Activated naive CD8-positive, alpha-beta T cell treated with anti-CD3 and anti-CD28 coated beads, Interleukin-2, amount 10 ng/mL, durations not matched to agents 7 days and 5 days (primary cell): Measurements from ENCODE around the gene CDC7. TPM values are rescaled to one million over a fixed set of nuclear protein-coding genes. Genes with fewer than 3 reads are reported as not detected.
"Not testable (repeated sequence)": the region's sequence is repeated elsewhere in the genome, so short reads cannot be mapped to it uniquely, and the experiment has no call there.

Source experiments
- ATAC-seq: fragments of 150-1000 bp; cut with Tn5 transposase; one replicate; pipeline ENCODE4 v1.10.0; 2021; ENCODE audit warnings: low read depth, moderate library complexity
- POLR2A ChIA-PET: fragments of 350-600 bp; sonication (Branson Sonifier 250); formaldehyde crosslinking; loops from one replicate; lab custom pipeline; 2021; ENCODE audit warnings: antibody characterized with exemption; lab: Charles Lee
- DNase-seq: peaks from one replicate; pipeline ENCODE4 v3.0.0; 2021
- H3K27ac Mint-ChIP-seq: one replicate; pipeline ENCODE4 v1.8.0; 2022; ENCODE audit warnings: mild to moderate bottlenecking, mixed read lengths
- H3K27me3 Mint-ChIP-seq: one replicate; pipeline ENCODE4 v1.8.0; 2022; ENCODE audit warnings: mild to moderate bottlenecking, moderate library complexity, mixed read lengths
- H3K36me3 Mint-ChIP-seq: one replicate; pipeline ENCODE4 v1.8.0; 2021; ENCODE audit warnings: mild to moderate bottlenecking, mixed read lengths
- H3K4me1 Mint-ChIP-seq: one replicate; pipeline ENCODE4 v1.8.0; 2021; ENCODE audit warnings: mixed read lengths
- H3K4me3 Mint-ChIP-seq: one replicate; pipeline ENCODE4 v1.8.0; 2022; ENCODE audit warnings: mild to moderate bottlenecking, moderate library complexity, mixed read lengths
- H3K9me3 Mint-ChIP-seq: one replicate; pipeline ENCODE4 v1.8.0; 2021; ENCODE audit warnings: mixed read lengths
- total RNA-seq, 2 experiments: library from RNA; stranded (reverse); gene quantifications; one replicate each; pipeline ENCODE4 v1.2.3, GENCODE V29; 2021

CDC7 gene
- total RNA-seq, 2 experiments from 2014 or later = 22.8 to 24.0 TPM

DNA sequence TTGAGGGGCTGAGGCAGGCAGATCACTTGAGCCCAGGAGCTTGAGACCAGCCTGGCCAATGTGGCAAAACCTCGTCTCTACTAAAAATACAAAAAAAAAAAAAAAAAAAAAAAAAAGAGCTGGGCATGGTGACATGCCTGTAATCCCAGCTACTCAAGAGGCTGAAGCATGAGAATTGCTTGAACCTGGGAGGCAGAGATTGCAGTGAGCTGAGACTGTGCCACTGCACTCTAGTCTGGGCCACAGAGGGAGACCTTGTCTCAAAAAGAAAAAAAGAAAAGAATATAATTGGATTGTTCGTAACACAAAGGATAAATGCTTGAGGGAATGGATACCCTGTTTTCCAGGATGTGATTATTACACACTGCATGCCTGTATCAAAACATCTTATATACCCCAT is 18.5 kb downstream of the CDC7 start:
- H3K36me3 Mint-ChIP-seq = peaks cover 53% of the 10 kb centered on the region

GRCh38 chr1:91520942-91521507 is 20.4 kb downstream of the CDC7 start:
- H3K4me3 Mint-ChIP-seq = no peak overlapping the region
- H3K27me3 Mint-ChIP-seq = no peaks in the 10 kb centered on the region
- DNase-seq (no peak), ATAC-seq (no peak)
- peaks cover 51% of the 10 kb centered on the region for H3K36me3 Mint-ChIP-seq
- H3K27ac Mint-ChIP-seq = no peak overlapping the region
- POLR2A ChIA-PET = no interaction called here
- no peaks in the 10 kb centered on the region for H3K9me3 Mint-ChIP-seq
- peaks cover 20% of the 10 kb centered on the region for H3K4me1 Mint-ChIP-seq

More for the DNA sequence above, 18.5 kb downstream of the CDC7 start:
- H3K4me3 Mint-ChIP-seq, H3K9me3 Mint-ChIP-seq, H3K27ac Mint-ChIP-seq, DNase-seq, ATAC-seq, H3K27me3 Mint-ChIP-seq, POLR2A ChIA-PET: not testable (repeated sequence)
- peaks cover 20% of the 10 kb centered on the region for H3K4me1 Mint-ChIP-seq

DNA sequence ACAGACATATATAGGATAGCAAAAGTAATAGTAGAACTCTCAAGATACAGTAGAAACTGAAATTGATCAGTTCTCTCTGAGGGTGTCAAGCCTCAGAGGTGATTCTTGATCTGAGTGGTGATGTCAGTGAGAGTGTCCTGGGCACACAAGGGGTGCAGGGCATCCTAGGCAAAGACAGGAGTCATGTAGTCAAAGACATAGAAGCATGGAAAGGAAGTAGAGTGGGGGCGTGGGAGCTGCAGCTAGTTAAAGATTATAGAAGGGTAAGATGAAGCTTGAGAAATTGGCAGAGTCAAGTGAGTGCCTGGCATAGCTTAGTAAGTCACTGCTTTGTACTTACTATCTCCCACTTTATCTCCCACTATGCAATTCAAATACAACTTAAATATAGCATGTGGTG is 22.8 kb downstream of the CDC7 start:
- Mint-ChIP-seq H3K4me1 (peaks cover 20% of the 10 kb centered on the region), H3K9me3 (no peaks in the 10 kb centered on the region), H3K27ac (no peak overlapping the region), H3K27me3 (no peaks in the 10 kb centered on the region), H3K4me3 (no peak overlapping the region), H3K36me3 (peaks cover 35% of the 10 kb centered on the region)
- DNase-seq (no peak), ATAC-seq (peak; percentile 47)
- POLR2A ChIA-PET = no interaction called here

DNA sequence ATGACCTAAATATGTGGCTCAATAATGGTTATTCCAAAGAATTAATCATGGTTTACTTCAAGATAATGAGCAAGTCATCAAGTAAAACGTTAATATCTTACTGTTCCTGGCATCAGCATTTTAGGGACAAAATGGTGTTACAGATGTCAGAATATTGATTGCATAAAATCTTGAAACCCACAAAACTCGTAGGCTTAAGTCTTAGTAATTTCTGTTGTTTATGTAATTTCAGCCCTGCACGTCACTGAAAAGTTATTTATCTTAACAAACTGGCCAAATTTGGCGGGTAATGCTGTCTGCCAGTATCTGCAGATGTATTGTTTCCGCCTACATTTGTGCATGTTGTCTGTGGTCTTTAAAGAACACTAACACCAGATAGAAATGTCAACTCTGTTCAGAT is 25.8 kb downstream of the CDC7 start:
- ATAC-seq = no peak
- POLR2A ChIA-PET = no interaction called here
- DNase-seq = no peak
- peaks cover 25% of the 10 kb centered on the region for H3K4me1 Mint-ChIP-seq
- peaks cover 28% of the 10 kb centered on the region for H3K36me3 Mint-ChIP-seq
- no peak overlapping the region for H3K4me3 Mint-ChIP-seq
- H3K27me3 Mint-ChIP-seq = no peaks in the 10 kb centered on the region
- H3K27ac Mint-ChIP-seq = no peak overlapping the region
- no peaks in the 10 kb centered on the region for H3K9me3 Mint-ChIP-seq

GRCh38 chr1:91527266-91527765 is 26.7 kb downstream of the CDC7 start:
- Mint-ChIP-seq H3K36me3 (peaks cover 23% of the 10 kb centered on the region), H3K4me1 (peaks cover 21% of the 10 kb centered on the region), H3K27ac (no peak overlapping the region), H3K27me3 (no peaks in the 10 kb centered on the region), H3K4me3 (no peak overlapping the region), H3K9me3 (no peaks in the 10 kb centered on the region)
- POLR2A ChIA-PET = no interaction called here
- DNase-seq (no peak), ATAC-seq (no peak)

DNA sequence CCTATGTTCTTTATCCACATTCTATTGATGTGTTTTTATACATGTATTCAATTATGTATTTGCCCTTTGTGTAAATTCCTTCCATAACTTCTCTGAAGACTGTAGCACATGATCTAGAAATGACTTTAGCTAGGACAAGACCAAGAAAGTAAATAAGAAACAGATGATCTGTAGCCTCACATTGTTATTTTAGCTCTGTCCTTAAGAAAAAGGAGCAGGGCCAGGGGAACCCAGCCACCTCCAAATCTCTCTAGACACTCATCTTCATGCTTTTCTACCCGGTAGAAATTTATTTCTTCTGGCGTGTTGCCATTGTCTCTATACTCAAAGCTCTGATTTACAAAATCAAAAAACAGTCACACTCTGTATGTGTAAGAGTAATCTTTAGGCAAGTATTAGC is 27.1 kb downstream of the CDC7 start:
- Mint-ChIP-seq H3K36me3 (peaks cover 21% of the 10 kb centered on the region), H3K9me3 (no peaks in the 10 kb centered on the region), H3K4me3 (no peak overlapping the region), H3K27me3 (no peaks in the 10 kb centered on the region), H3K27ac (no peak overlapping the region), H3K4me1 (peaks cover 19% of the 10 kb centered on the region)
- no peak for ATAC-seq
- POLR2A ChIA-PET = no interaction called here
- DNase-seq = no peak

DNA sequence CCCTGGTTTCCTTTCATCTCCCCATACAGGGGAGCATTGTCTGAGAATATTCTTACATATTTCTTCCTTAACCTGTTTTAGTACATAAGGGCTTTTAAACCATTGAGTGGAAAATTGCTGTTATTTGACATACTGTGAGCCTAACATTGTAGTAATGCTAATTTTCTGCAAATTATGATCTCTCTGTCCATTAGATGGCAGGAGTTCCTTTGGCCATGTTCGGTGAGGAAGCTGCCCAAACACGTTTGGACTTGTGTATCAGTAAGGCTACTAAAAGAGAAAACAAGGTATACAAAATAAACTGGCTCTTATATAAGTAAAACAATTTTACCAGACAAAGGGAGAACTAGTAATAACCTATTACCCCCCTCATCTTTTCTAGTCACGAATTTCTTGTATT is 29.2 kb downstream of the CDC7 start:
- H3K4me3 Mint-ChIP-seq = no peak overlapping the region

DNA sequence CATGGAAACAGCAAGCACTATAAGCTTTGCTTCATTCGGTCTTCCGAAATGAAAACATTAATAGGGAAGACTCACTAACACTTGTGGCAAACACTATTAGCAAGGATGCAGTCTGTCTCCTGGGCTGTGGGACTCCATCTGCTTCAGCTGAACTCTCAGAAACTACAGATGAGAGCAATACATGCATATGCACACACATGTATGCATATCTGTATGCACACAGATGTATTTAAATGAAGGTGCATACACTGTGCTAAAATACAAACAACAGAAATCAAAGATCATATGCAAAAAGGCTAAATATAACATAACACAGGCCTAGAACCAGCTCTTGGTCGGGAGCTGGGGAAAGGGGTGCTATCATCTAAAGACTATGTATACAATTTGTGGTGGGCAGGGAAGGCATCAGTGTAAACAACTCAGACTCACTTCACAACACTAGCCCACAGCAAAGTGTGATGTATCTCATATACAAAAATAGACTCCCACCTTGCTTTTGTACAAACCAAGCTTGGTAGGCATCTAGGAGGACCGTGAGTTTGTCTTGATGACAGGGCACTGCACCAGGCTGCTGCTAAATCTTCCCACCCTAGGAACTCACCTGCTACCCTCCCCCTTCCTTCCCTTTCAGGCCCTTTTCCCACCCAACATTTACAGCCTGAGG is 32.8 kb downstream of the CDC7 start:
- H3K36me3 Mint-ChIP-seq = peaks cover 5% of the 10 kb centered on the region
- H3K27me3 Mint-ChIP-seq = no peaks in the 10 kb centered on the region
- no peak overlapping the region for H3K27ac Mint-ChIP-seq
- no peak overlapping the region for H3K4me3 Mint-ChIP-seq
- peaks cover 18% of the 10 kb centered on the region for H3K4me1 Mint-ChIP-seq
- no peaks in the 10 kb centered on the region for H3K9me3 Mint-ChIP-seq
- DNase-seq (no peak), ATAC-seq (no peak)
- POLR2A ChIA-PET = no interaction called here

More for the DNA sequence above, 29.2 kb downstream of the CDC7 start:
- POLR2A ChIA-PET = no interaction called here
- no peak overlapping the region for H3K27ac Mint-ChIP-seq
- H3K36me3 Mint-ChIP-seq = peaks cover 11% of the 10 kb centered on the region
- H3K4me1 Mint-ChIP-seq = peaks cover 18% of the 10 kb centered on the region
- no peaks in the 10 kb centered on the region for H3K9me3 Mint-ChIP-seq
- ATAC-seq (no peak), DNase-seq (no peak)
- no peaks in the 10 kb centered on the region for H3K27me3 Mint-ChIP-seq

DNA sequence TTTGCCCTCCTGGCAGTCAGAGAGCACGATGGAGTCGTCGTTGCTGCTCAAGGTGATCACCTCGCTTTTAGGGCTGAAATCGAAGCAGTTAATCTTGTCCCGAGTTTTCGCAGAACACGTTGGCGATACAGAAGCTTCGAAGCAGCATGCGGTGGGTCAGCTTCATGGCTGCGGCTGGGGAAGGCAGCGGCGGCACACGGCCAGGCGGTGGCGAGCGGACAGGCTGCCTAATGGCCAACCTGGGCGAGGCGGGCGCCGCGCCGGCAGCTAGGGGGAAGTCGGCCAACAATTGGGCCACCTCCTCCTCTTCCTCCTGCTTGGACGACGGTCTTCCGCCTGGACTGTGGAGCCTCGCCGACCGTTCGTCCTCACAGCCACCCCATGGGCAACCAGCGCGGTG is 34.8 kb downstream of the CDC7 start:
- Mint-ChIP-seq H3K4me3 (no peak overlapping the region), H3K27me3 (no peaks in the 10 kb centered on the region), H3K36me3 (peaks cover 3% of the 10 kb centered on the region), H3K4me1 (peaks cover 12% of the 10 kb centered on the region), H3K9me3 (peaks cover 3% of the 10 kb centered on the region), H3K27ac (no peak overlapping the region)
- DNase-seq (no peak), ATAC-seq (no peak)
- POLR2A ChIA-PET = interaction anchor here (0.6 kb wide), 1 partner anchor 94 kb away, joined by 3 read pairs; no protein-coding TSS in a partner anchor

DNA sequence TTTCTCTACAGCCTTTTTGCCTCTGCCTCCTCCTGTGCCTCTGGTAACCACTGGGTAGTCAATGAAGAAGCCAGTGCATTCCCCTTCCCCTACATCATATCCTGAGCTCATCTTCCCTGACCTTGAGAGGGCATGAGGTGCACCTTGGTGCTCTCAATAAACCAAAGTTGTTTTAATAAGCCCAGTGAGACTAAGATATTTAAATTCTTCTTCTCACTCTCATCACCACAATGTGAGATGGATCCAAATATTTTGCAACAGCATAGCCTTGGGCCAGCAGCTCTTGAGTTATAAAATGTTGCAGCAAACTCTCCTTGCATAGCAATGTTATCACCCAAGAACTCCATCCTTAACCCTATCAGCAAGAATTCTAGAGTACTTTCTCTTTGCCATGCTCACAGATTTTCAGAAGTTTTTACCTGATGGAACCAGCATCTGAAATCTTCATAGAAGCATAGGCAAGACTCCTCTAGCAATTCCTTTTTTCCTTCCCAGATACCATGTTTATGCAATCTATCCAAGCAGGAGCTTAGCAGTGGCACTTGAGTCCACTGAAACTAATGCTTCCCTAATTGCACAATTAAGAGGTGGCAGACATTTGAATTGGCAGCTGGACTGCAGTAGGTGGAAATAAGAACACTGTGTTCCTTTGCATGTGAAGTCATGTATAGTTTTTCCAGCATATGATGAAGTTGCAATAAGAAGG is 36.8 kb downstream of the CDC7 start:
- Mint-ChIP-seq H3K4me3 (no peak overlapping the region), H3K36me3 (peaks cover 9% of the 10 kb centered on the region), H3K9me3 (peaks cover 11% of the 10 kb centered on the region), H3K27ac (no peak overlapping the region), H3K4me1 (peaks cover 24% of the 10 kb centered on the region), H3K27me3 (peaks cover 1% of the 10 kb centered on the region)
- DNase-seq = no peak
- no peak for ATAC-seq
- POLR2A ChIA-PET = no interaction called here

DNA sequence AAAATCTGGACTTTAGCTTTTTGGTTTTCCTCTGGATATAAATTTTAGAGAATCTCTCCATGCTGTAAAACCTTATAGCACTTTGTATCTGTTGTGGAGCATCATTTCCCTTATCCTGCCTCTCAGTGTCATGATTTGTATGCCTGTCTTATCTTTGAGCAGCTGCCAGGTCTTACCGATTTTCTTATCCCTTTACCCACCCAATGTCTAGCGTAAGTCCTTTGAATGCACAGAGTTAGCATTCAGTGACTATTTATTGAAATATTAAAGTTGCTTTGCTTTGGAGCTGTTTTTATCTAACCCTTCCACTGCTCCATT is 37.3 kb downstream of the CDC7 start:
- Mint-ChIP-seq H3K27me3 (peaks cover 1% of the 10 kb centered on the region), H3K27ac (no peak overlapping the region), H3K36me3 (peaks cover 9% of the 10 kb centered on the region), H3K4me3 (no peak overlapping the region), H3K4me1 (peaks cover 20% of the 10 kb centered on the region), H3K9me3 (peaks cover 11% of the 10 kb centered on the region)
- ATAC-seq (no peak), DNase-seq (no peak)
- POLR2A ChIA-PET = interaction anchor here (0.6 kb wide), 1 partner anchor 309 kb away, joined by 3 read pairs; no protein-coding TSS in a partner anchor

- DNase-seq = no peak
- H3K4me1 Mint-ChIP-seq = peaks cover 17% of the 10 kb centered on the region
- H3K36me3 Mint-ChIP-seq = peaks cover 12% of the 10 kb centered on the region
- H3K27ac Mint-ChIP-seq = no peak overlapping the region
- no peak for ATAC-seq
- peaks cover 10% of the 10 kb centered on the region for H3K27me3 Mint-ChIP-seq
- POLR2A ChIA-PET = no interaction called here
- peaks cover 11% of the 10 kb centered on the region for H3K9me3 Mint-ChIP-seq
- no peak overlapping the region for H3K4me3 Mint-ChIP-seq
Measured at GRCh38 chr1:91540910-91541309, 40.3 kb downstream of the CDC7 start.

- Mint-ChIP-seq H3K36me3 (peaks cover 12% of the 10 kb centered on the region), H3K27ac (no peak overlapping the region), H3K9me3 (peaks cover 11% of the 10 kb centered on the region), H3K4me3 (no peak overlapping the region), H3K4me1 (peaks cover 17% of the 10 kb centered on the region), H3K27me3 (peaks cover 10% of the 10 kb centered on the region)
- DNase-seq (no peak), ATAC-seq (no peak)
- POLR2A ChIA-PET = no interaction called here
Measured at GRCh38 chr1:91541918-91542533, 41.4 kb downstream of the CDC7 start.
